GM23248 (cell line): ENCODE data around the gene GPR39. TPM values are rescaled to one million over a fixed set of nuclear protein-coding genes. Genes with fewer than 3 reads are reported as not detected.

Experiments
- DNase-seq: peaks from one replicate; pipeline ENCODE4 v3.0.0-alpha.2; 2015
- H2AFZ ChIP-seq: fragments of 200-600 bp; sonication (generic); 2 replicates; pipeline ENCODE4 v1.6.1; 2016; ENCODE audit warnings: antibody characterized with exemption
- H3F3A ChIP-seq: fragments of 200-600 bp; sonication (generic); 2 replicates; pipeline ENCODE4 v1.6.1; 2016; ENCODE audit warnings: mild to moderate bottlenecking, antibody characterized with exemption, mixed run types; ENCODE audit not compliant: insufficient read depth
- H3K27ac ChIP-seq: fragments of 200-600 bp; sonication (generic); 2 replicates; pipeline ENCODE4 v1.5.1; 2016; ENCODE audit warnings: mild to moderate bottlenecking
- H3K27me3 ChIP-seq: fragments of 200-600 bp; sonication (generic); replicated peaks from 2 replicates; pipeline ENCODE4 v1.6.1; 2016; ENCODE audit warnings: mild to moderate bottlenecking; ENCODE audit not compliant: insufficient read depth
- H3K36me3 ChIP-seq: fragments of 200-600 bp; sonication (generic); 2 replicates; pipeline ENCODE4 v1.6.1; 2016; ENCODE audit warnings: low read depth, mild to moderate bottlenecking
- H3K4me1 ChIP-seq: fragments of 200-600 bp; sonication (generic); 2 replicates; pipeline ENCODE4 v1.6.1; 2016; ENCODE audit warnings: mild to moderate bottlenecking; ENCODE audit not compliant: insufficient read depth
- H3K4me2 ChIP-seq: fragments of 200-600 bp; sonication (generic); one replicate; pipeline ENCODE4 v1.6.1; 2016; ENCODE audit warnings: mild to moderate bottlenecking; ENCODE audit not compliant: unreplicated experiment
- H3K4me3 ChIP-seq: fragments of 200-600 bp; sonication (generic); 2 replicates; pipeline ENCODE4 v1.5.1; 2016; ENCODE audit warnings: mild to moderate bottlenecking
- H3K79me2 ChIP-seq: fragments of 200-600 bp; sonication (generic); 2 replicates; pipeline ENCODE4 v1.6.1; 2016; ENCODE audit warnings: mild to moderate bottlenecking; ENCODE audit not compliant: insufficient read depth
- H3K9ac ChIP-seq: fragments of 200-600 bp; sonication (generic); 2 replicates; pipeline ENCODE4 v1.6.1; 2016; ENCODE audit warnings: mild to moderate bottlenecking
- H3K9me2 ChIP-seq: fragments of 200-600 bp; sonication (generic); 2 replicates; pipeline ENCODE4 v1.6.1; 2016; ENCODE audit warnings: mixed run types, mild to moderate bottlenecking, moderate library complexity; ENCODE audit not compliant: insufficient read depth
- H3K9me3 ChIP-seq: fragments of 200-600 bp; sonication (generic); one replicate; pipeline ENCODE4 v1.6.1; 2017; ENCODE audit warnings: low read depth
- H4K20me1 ChIP-seq: fragments of 200-600 bp; sonication (generic); 2 replicates; pipeline ENCODE4 v1.6.0; 2016; ENCODE audit not compliant: insufficient read depth
- EZH2 ChIP-seq: fragments of 200-600 bp; sonication (generic); IDR thresholded peaks from 2 replicates; pipeline ENCODE4 v1.6.1; 2018; ENCODE audit warnings: antibody characterized with exemption, mild to moderate bottlenecking; ENCODE audit not compliant: insufficient read depth, poor library complexity, severe bottlenecking
- EZH2phosphoT487 ChIP-seq: fragments of 200-600 bp; sonication (generic); IDR thresholded peaks from 2 replicates; pipeline ENCODE4 v1.6.1; 2018; ENCODE audit warnings: antibody characterized with exemption, moderate library complexity, mild to moderate bottlenecking, low read depth; ENCODE audit not compliant: insufficient read depth
- WGBS, 2 experiments: methylation state at CpG; one replicate each; pipeline ENCODE4 v1.1.6; 2015 to 2017; ENCODE audit warnings: low lambda C conversion rate in 2 of 2, low coverage in 1 of 2; ENCODE audit errors: missing lambda C conversion rate in 2 of 2; 5-methylcytosine and 5-hydroxymethylcytosine counted together
- in situ Hi-C: fragments of 300-500 bp; cut with MboI; formaldehyde crosslinking; loops from 2 replicates; pipeline ENCODE4 v1.15.0; 2020
- polyA plus RNA-seq: library from polyadenylated mRNA; unstranded; fragments of >200 nt; fragmentation: Nextera tagmentation; extraction: Ambion mirVana; gene quantifications from 2 replicates; pipeline ENCODE4 v1.2.1, GENCODE V29; 2016
- total RNA-seq: library from RNA; depleted of rRNA; stranded (reverse); fragments of >200 nt; shearing (Covaris generic); gene quantifications from 2 replicates; pipeline ENCODE4 v1.2.3, GENCODE V29; 2014

The GPR39 gene
- total and polyA plus RNA-seq, 2 experiments from 2014 or later, result 1.6 to 2.6 TPM

DNA sequence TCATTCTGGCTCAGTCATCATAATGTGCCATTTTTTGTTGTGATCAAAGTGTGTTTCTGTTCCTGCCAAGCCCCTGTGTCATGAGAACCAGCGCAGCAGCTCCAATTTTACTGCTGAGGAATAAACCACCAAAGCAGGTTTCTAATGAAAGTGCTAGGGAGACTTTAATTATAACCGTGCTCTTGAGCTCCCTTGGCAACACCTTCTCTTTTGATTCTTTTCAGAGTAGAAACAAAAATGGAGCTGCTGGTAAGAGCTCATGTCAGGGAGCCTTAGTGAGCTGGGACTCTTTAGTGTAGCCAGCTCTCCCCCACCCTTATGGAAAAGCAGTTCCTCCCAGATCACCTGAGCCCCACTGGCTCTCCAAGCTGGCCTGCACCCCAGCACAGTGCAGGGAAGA lies 179.1 kb downstream of the GPR39 start:
- no peak overlapping the region for H3K9ac ChIP-seq
- H3F3A ChIP-seq, result no peaks in the 10 kb centered on the region
- TF ChIP-seq EZH2phosphoT487, result no peak
- TF ChIP-seq EZH2, result no peak
- no peak overlapping the region for H3K4me3 ChIP-seq
- no peaks in the 10 kb centered on the region for H3K36me3 ChIP-seq
- no peak overlapping the region for H2AFZ ChIP-seq
- H3K27ac ChIP-seq, result no peak overlapping the region
- H3K79me2 ChIP-seq, result no peaks in the 10 kb centered on the region
- WGBS, 2 experiments, result 32 to 35% methylated on average over 2 of the region's 2 CpGs
- no peaks in the 10 kb centered on the region for H3K9me2 ChIP-seq
- H4K20me1 ChIP-seq, result no peaks in the 10 kb centered on the region
- no peaks in the 10 kb centered on the region for H3K27me3 ChIP-seq
- in situ Hi-C loops, result no loop called here
- DNase-seq, result no peak
- no peaks in the 10 kb centered on the region for H3K4me1 ChIP-seq
- no peak overlapping the region for H3K4me2 ChIP-seq
- H3K9me3 ChIP-seq, result no peaks in the 10 kb centered on the region

- DNase-seq, result no peak
- Histone ChIP-seq H3K27ac (no peak overlapping the region), H3K79me2 (no peaks in the 10 kb centered on the region), H3K4me1 (no peaks in the 10 kb centered on the region), H2AFZ (no peak overlapping the region), H3F3A (no peaks in the 10 kb centered on the region), H3K9me2 (no peaks in the 10 kb centered on the region), H3K9me3 (no peaks in the 10 kb centered on the region), H4K20me1 (no peaks in the 10 kb centered on the region), H3K4me2 (no peak overlapping the region), H3K27me3 (no peaks in the 10 kb centered on the region), H3K36me3 (no peaks in the 10 kb centered on the region), H3K9ac (no peak overlapping the region), H3K4me3 (no peak overlapping the region)
- in situ Hi-C loops, result no loop called here
- TF ChIP-seq EZH2phosphoT487 (no peak), EZH2 (no peak)
These were observed 180.6 kb downstream of the GPR39 start for GRCh38 chr2:132597166-132597565.

- 0 out of 2 replicates have a peak, but pooled peaks cover 2% of the 10 kb centered on the region for H3K9me2 ChIP-seq
- H3K9me3 ChIP-seq, result no peaks in the 10 kb centered on the region
- no peak overlapping the region for H3K4me2 ChIP-seq
- no peaks in the 10 kb centered on the region for H3K36me3 ChIP-seq
- no peak overlapping the region for H2AFZ ChIP-seq
- H3K4me1 ChIP-seq, result no peaks in the 10 kb centered on the region
- DNase-seq, result no peak
- no peaks in the 10 kb centered on the region for H4K20me1 ChIP-seq
- no peaks in the 10 kb centered on the region for H3K27me3 ChIP-seq
- H3K9ac ChIP-seq, result no peak overlapping the region
- no peak overlapping the region for H3K4me3 ChIP-seq
- no peaks in the 10 kb centered on the region for H3F3A ChIP-seq
- no peak for TF ChIP-seq EZH2phosphoT487
- TF ChIP-seq EZH2, result no peak
- in situ Hi-C loops, result no loop called here
- H3K27ac ChIP-seq, result no peak overlapping the region
- 20 to 40% methylated on average over 1 of the region's 1 CpG for WGBS, 2 experiments
- no peaks in the 10 kb centered on the region for H3K79me2 ChIP-seq
These were observed 181.2 kb downstream of the GPR39 start for GRCh38 chr2:132597831-132598230.

GRCh38 chr2:132598536-132598935 lies 181.9 kb downstream of the GPR39 start:
- Histone ChIP-seq H3K79me2 (no peaks in the 10 kb centered on the region), H3K36me3 (no peaks in the 10 kb centered on the region), H3K9ac (no peak overlapping the region), H3K4me2 (no peak overlapping the region), H4K20me1 (no peaks in the 10 kb centered on the region), H3K9me2 (0 out of 2 replicates have a peak, but pooled peaks cover 2% of the 10 kb centered on the region), H2AFZ (no peak overlapping the region), H3K4me3 (no peak overlapping the region), H3K27ac (no peak overlapping the region), H3K27me3 (no peaks in the 10 kb centered on the region), H3K4me1 (no peaks in the 10 kb centered on the region), H3K9me3 (no peaks in the 10 kb centered on the region), H3F3A (no peaks in the 10 kb centered on the region)
- DNase-seq, result no peak
- no peak for TF ChIP-seq EZH2phosphoT487
- TF ChIP-seq EZH2, result no peak
- in situ Hi-C loops, result no loop called here
- 18 to 25% methylated on average over 3 of the region's 3 CpGs for WGBS, 2 experiments

GRCh38 chr2:132599556-132599955 lies 183.0 kb downstream of the GPR39 start:
- TF ChIP-seq EZH2 (no peak), EZH2phosphoT487 (no peak)
- no peaks in the 10 kb centered on the region for H4K20me1 ChIP-seq
- H3K9me3 ChIP-seq, result no peaks in the 10 kb centered on the region
- H3K27ac ChIP-seq, result no peak overlapping the region
- H3K4me1 ChIP-seq, result no peaks in the 10 kb centered on the region
- no peak for DNase-seq
- no peak overlapping the region for H3K4me3 ChIP-seq
- no peaks in the 10 kb centered on the region for H3K36me3 ChIP-seq
- H3K9ac ChIP-seq, result no peak overlapping the region
- 69 to 71% methylated on average over 4 of the region's 4 CpGs for WGBS, 2 experiments
- H3K27me3 ChIP-seq, result no peaks in the 10 kb centered on the region
- in situ Hi-C loops, result no loop called here
- H3K79me2 ChIP-seq, result no peaks in the 10 kb centered on the region
- no peaks in the 10 kb centered on the region for H3F3A ChIP-seq
- no peak overlapping the region for H2AFZ ChIP-seq
- H3K4me2 ChIP-seq, result no peak overlapping the region
- 0 out of 2 replicates have a peak, but pooled peaks cover 2% of the 10 kb centered on the region for H3K9me2 ChIP-seq
